ENCODE measurements around the gene ACBD3. TPM values are rescaled to one million over a fixed set of nuclear protein-coding genes. Genes with fewer than 3 reads are reported as not detected.

The ACBD3 gene
- 22.8 and 39.5 TPM in 2 replicates for polyA plus RNA-seq (2011; rRNA removed)
- polyA minus RNA-seq (2011; rRNA and poly(A)+ RNA removed), result 17.2 and 18.3 TPM in 2 replicates

GRCh38 chr1:226186124-226187018, at the start of gene ACBD3:
Gene ACBD3 (minus strand): TSS chr1:226186741. CDS start chr1:226186675, 66 bp downstream.
- Histone ChIP-seq H3K36me3 (ENCODE audit: control insufficient read depth, insufficient read depth, low read length) (no peaks in the 10 kb centered on the region; the same call in 1 of the 2 replicates), H3K4me3 (ENCODE audit: low read depth, low read length) (peak within 1 kb of the TSS; percentile 85), H3K27me3 (ENCODE audit: control insufficient read depth, insufficient read depth, low read length) (no peaks in the 10 kb centered on the region)
- ChIA-PET CTCF (interaction anchor here (0.6 to 2.9 kb wide), 3 partner anchors 11 to 230 kb away, joined by 3 to 20 read pairs (median 3); no protein-coding TSS in a partner anchor), POLR2A (no interaction called here)
- peak; percentile 28 for DNase-seq (ENCODE audit: low read depth)
- TF ChIP-seq CTCF (IDR thresholded peaks at IDR 0.05; ENCODE audit: insufficient read depth, low read depth, low read length), result no peak

GRCh38 chr1:226233806-226234205, 47.3 kb upstream of the ACBD3 start:
- no peaks in the 10 kb centered on the region for H3K27me3 ChIP-seq (ENCODE audit: control insufficient read depth, insufficient read depth, low read length)
- ChIA-PET CTCF (no interaction called here), POLR2A (no interaction called here)
- no peak overlapping the region for H3K4me3 ChIP-seq (ENCODE audit: low read depth, low read length)
- TF ChIP-seq CTCF (IDR thresholded peaks at IDR 0.05; ENCODE audit: insufficient read depth, low read depth, low read length), result no peak
- DNase-seq (ENCODE audit: low read depth), result no peak
- H3K36me3 ChIP-seq (ENCODE audit: control insufficient read depth, insufficient read depth, low read length), result no peaks in the 10 kb centered on the region

GRCh38 chr1:226233293-226233692, 46.8 kb upstream of the ACBD3 start:
- Histone ChIP-seq H3K36me3 (ENCODE audit: control insufficient read depth, insufficient read depth, low read length) (no peaks in the 10 kb centered on the region), H3K4me3 (ENCODE audit: low read depth, low read length) (no peak overlapping the region), H3K27me3 (ENCODE audit: control insufficient read depth, insufficient read depth, low read length) (no peaks in the 10 kb centered on the region)
- CTCF ChIA-PET, result interaction anchor here (1.3 to 1.5 kb wide), 2 partner anchors 36 to 108 kb away, joined by 3 read pairs; no protein-coding TSS in a partner anchor
- DNase-seq (ENCODE audit: low read depth), result no peak
- POLR2A ChIA-PET, result no interaction called here
- no peak for TF ChIP-seq CTCF (IDR thresholded peaks at IDR 0.05; ENCODE audit: insufficient read depth, low read depth, low read length)

DNA sequence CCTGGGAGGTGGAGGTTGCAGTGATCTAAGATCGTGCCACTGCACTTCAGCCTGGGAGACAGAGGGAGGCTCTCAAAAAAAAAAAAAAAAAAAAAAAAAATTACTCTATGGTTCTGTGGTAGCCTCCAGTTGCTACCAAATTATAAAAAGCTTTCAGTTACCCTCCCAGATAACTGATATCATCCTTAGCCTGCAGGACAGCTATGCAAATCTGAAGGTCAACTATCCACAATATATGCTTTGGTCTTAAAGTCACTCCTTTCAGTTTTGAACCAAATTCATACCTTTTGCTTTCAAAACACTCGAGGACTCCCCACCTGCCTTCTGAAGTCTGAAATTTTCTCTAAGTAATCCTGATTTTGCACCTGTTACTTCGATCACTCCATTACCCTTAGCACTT, 40.1 kb upstream of the ACBD3 start:
- Histone ChIP-seq H3K36me3 (ENCODE audit: control insufficient read depth, insufficient read depth, low read length) (no peaks in the 10 kb centered on the region), H3K27me3 (ENCODE audit: control insufficient read depth, insufficient read depth, low read length) (peaks cover 7% of the 10 kb centered on the region; the same call in 1 of the 2 replicates), H3K4me3 (ENCODE audit: low read depth, low read length) (no peak overlapping the region)
- ChIA-PET CTCF (no interaction called here), POLR2A (no interaction called here)
- TF ChIP-seq CTCF (IDR thresholded peaks at IDR 0.05; ENCODE audit: insufficient read depth, low read depth, low read length), result no peak
- DNase-seq (ENCODE audit: low read depth), result no peak

DNA sequence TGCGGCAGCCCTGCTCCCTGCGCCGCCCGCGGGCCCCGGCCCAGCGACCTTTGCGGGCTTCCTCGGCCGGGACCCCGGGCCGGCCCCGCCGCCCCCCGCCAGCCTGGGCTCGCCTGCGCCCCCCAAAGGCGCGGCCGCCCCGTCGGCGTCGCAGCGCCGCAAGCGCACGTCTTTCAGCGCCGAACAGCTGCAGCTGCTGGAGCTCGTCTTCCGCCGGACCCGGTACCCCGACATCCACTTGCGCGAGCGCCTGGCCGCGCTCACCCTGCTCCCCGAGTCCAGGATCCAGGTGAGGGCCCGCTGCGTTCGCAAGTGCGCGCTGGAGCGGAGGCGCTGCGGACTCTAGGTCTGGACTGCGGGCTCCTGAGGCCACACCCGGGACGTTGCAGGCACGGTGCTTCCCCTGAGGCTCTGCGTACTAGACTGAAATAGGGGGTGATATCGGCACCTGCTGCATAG, 37.3 kb upstream of the ACBD3 start:
- H3K4me3 ChIP-seq (ENCODE audit: low read depth, low read length), result peak overlapping the region; percentile 45
- CTCF ChIA-PET, result interaction anchor here (0.8 kb wide), 1 partner anchor 19 kb away, joined by 5 read pairs; no protein-coding TSS in a partner anchor

More for the DNA sequence above, 37.3 kb upstream of the ACBD3 start:
- H3K27me3 ChIP-seq (ENCODE audit: control insufficient read depth, insufficient read depth, low read length), result peaks cover 7% of the 10 kb centered on the region; the same call in 1 of the 2 replicates
- no peak for TF ChIP-seq CTCF (IDR thresholded peaks at IDR 0.05; ENCODE audit: insufficient read depth, low read depth, low read length)
- DNase-seq (ENCODE audit: low read depth), result no peak
- POLR2A ChIA-PET, result no interaction called here
- no peaks in the 10 kb centered on the region for H3K36me3 ChIP-seq (ENCODE audit: control insufficient read depth, insufficient read depth, low read length)

Measured in BJ (cell line).